ENCODE data around the gene GAL3ST2.

The GAL3ST2 gene

DNA sequence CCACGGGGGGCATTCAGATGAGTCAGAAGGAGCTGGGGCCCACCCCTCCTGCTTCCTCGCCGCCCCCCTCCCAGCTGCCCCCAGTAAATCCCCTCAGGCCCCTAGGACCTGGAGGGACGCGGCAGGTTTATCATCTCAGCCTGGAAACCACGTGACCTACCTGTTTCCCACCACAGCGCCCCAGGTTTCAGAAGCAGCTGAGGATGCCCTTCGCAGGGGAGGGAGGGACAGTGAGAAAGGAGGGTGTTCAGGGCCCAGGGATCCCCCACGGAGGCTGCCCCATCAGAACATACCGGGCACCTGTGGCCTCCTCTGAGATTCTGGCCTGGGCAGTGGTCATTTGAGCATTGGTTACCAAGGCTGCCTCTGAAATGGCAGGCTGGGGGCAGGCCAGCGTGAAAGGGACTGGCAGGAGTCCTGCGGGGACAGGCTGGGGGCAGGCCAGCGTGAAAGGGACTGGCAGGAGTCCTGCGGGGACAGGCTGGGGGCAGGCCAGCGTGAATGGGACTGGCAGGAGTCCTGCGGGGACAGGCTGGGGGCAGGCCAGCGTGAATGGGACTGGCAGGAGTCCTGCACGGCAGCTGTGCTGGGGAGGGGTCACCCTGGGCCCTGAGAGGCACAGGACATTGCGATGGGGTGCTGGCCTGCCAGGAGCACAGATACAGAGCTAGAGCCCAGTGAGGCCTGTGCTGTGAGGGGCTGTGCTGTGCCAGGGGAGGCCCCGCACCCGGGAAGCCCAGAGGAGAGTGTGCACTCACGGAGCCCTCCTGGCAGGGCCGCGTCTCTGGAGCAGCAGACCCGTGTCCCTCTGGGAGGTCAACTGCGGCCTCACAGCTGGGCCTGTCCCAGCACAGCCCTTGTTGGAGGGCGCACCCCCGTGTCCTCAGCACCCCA, 33.9 kb downstream of the GAL3ST2 start:
- TF ChIP-seq, protein P1, sequence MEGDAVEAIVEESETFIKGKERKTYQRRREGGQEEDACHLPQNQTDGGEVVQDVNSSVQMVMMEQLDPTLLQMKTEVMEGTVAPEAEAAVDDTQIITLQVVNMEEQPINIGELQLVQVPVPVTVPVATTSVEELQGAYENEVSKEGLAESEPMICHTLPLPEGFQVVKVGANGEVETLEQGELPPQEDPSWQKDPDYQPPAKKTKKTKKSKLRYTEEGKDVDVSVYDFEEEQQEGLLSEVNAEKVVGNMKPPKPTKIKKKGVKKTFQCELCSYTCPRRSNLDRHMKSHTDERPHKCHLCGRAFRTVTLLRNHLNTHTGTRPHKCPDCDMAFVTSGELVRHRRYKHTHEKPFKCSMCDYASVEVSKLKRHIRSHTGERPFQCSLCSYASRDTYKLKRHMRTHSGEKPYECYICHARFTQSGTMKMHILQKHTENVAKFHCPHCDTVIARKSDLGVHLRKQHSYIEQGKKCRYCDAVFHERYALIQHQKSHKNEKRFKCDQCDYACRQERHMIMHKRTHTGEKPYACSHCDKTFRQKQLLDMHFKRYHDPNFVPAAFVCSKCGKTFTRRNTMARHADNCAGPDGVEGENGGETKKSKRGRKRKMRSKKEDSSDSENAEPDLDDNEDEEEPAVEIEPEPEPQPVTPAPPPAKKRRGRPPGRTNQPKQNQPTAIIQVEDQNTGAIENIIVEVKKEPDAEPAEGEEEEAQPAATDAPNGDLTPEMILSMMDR (conservative IDR thresholded peaks at IDR 0.05): no peak
- TF ChIP-seq ZFX (IDR thresholded peaks at IDR 0.05): no peak
- H3K27ac ChIP-seq: no peak overlapping the region

GRCh38 chr2:241811201-241811951, 34.8 kb downstream of the GAL3ST2 start:
- TF ChIP-seq, protein P1 (conservative IDR thresholded peaks at IDR 0.05): no peak
- no peak for TF ChIP-seq ZFX (IDR thresholded peaks at IDR 0.05)
- H3K27ac ChIP-seq: no peak overlapping the region

GRCh38 chr2:241811952-241812729, 35.5 kb downstream of the GAL3ST2 start:
- no peak overlapping the region for H3K27ac ChIP-seq
- TF ChIP-seq, protein P1 (conservative IDR thresholded peaks at IDR 0.05): no peak
- no peak for TF ChIP-seq ZFX (IDR thresholded peaks at IDR 0.05)

DNA sequence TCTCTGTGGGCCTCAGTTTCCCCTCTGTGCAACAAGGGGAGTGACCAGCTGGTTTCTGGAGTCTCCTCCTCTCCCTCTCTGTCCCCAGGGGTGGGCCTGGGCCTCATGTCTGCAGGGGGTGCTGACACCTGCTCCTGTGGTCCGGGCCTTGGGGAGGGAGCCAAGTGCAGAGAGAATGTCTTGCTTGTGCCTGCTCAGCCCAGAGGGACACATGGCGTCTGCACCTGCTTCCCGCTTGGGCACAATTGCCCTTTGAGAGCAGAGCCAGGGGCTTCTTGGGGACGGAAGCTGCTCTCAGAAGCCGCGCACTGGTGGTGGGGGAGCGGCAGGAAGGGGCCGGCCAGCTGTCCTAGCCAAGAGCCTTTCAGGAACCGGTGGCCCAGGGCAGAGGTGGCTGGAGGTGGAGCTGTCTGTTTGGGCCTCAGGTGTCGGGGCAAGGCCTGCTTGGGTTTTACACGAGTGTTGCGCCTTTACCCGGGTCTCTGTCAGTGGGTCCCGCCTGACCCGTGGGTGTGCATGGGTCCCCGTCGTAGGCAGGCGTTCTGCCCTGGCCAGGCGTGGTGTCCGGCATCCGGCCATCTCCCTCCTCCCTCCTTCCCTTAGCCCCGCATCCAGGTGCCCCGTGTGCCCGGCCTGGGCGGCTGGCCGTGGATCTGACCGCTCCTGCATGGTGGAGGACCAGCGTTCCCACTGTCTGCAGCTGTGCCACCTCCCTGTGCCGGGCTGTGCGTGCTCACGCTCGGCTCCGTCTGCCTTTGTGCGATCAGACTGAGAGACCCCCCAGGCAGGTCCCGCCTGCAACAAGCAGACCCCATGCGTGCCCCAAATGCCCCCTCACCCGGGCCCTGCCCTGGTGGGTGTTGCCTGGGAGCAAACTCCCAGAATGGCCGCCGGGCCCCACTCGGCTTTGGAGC, 36.4 kb downstream of the GAL3ST2 start:
- H3K27ac ChIP-seq: no peak overlapping the region
- TF ChIP-seq, protein P1 (conservative IDR thresholded peaks at IDR 0.05): no peak
- TF ChIP-seq ZFX (IDR thresholded peaks at IDR 0.05): no peak

DNA sequence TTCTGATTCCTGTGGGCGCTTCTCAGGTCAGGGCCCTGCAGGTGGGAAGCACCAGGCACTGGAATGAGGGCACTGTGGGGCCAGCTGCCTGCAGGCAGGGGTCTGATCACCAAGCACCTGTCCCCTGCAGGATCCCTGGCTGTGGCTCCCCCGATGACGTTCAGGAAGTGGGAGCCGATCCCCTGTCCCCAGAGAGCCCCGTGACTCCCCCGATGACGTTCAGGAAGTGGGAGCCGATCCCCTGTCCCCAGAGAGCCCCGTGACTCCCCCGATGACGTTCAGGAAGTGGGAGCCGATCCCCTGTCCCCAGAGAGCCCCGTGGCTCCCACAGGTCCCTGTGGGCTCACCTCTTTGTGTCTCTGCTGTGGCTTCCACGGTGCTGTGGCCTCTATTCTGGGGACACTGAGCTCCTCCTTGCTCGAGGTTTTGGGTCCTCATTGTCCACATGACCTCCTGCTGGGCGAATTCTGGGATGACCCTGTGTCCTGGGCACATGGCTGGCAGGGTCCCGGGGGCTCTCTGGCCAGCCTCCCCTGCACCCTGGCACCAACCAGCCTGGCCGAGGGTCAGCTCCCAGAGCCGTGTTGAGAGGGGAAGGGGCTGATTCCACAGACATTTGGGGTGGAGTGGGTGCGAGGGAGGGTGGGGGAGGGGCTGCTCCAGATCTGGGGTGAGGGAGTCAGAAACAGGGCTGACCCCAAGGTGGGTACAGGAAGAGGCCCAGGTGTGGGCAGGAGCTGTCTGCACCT, 37.2 kb downstream of the GAL3ST2 start:
- no peak overlapping the region for H3K27ac ChIP-seq
- TF ChIP-seq, protein P1 (conservative IDR thresholded peaks at IDR 0.05): no peak
- no peak for TF ChIP-seq ZFX (IDR thresholded peaks at IDR 0.05)

- no peak overlapping the region for H3K27ac ChIP-seq
- TF ChIP-seq ZFX (IDR thresholded peaks at IDR 0.05): no peak
- TF ChIP-seq, protein P1 (conservative IDR thresholded peaks at IDR 0.05): no peak
These were observed 37.7 kb downstream of the GAL3ST2 start for GRCh38 chr2:241814393-241814642.

Measured in C4-2B (cell line).